ENCODE results near the gene OR7C2.

- TF ChIP-seq CTCF (IDR thresholded peaks at IDR 0.05; ENCODE audit: low read length) (no peak), EZH2 (IDR thresholded peaks at IDR 0.05; ENCODE audit: borderline replicate concordance, low read length) (no peak)
Measured at GRCh38 chr19:14933506-14933905, 7.8 kb upstream of the OR7C2 start.

Measured in OCI-LY1 (cell line).